ENCODE data around the gene CDC42SE1. TPM values are rescaled to one million over a fixed set of nuclear protein-coding genes. Genes with fewer than 3 reads are reported as not detected.
"Not testable (repeated sequence)": the region's sequence is repeated elsewhere in the genome, so short reads cannot be mapped to it uniquely, and the experiment has no call there.

CDC42SE1 gene
- total RNA-seq: 100 to 1,000 TPM; 104 to 166 TPM

- peak; percentile 66 to 90 for ATAC-seq
- Mint-ChIP-seq H3K9me3 (no peaks in the 10 kb centered on the region), H3K27ac (peak within 1 kb of the TSS; percentile 98 to 99), H3K36me3 (peaks cover 43 to 51% of the 10 kb centered on the region in 2 donors)
- peak; percentile 85 to 86 for DNase-seq (ENCODE audit: low spot score in 2 of 2)
Observed at GRCh38 chr1:151059109-151060006, at the start of gene CDC42SE1. TSS of gene CDC42SE1 (minus strand) at chr1:151059622. CDS start at chr1:151055730, 3,892 bp downstream.

DNA sequence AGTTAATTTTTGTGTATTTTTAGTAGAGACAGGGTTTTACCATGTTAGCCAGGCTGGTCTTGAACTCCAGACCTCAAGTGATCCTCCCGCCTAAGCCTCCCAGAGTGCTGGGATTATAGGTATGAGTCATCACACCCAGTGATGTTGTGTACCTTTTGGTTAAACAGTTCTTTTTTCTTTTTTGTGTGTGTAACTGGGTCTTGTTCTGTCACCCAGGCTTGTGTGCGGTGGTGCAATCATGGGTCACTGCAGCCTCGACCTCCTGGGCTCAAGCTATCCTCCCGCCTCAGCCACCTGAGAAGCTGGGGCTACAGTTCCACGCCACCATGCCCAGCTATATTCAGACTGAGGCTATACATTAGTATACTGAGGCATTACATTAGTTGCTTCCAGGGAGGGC, 48.9 kb upstream of the CDC42SE1 start:
- DNase-seq (ENCODE audit: low spot score in 2 of 2) (no peak), ATAC-seq (no peak)
- Mint-ChIP-seq H3K27ac (no peak overlapping the region), H3K9me3 (no peaks in the 10 kb centered on the region), H3K36me3 (no peaks in the 10 kb centered on the region)

DNA sequence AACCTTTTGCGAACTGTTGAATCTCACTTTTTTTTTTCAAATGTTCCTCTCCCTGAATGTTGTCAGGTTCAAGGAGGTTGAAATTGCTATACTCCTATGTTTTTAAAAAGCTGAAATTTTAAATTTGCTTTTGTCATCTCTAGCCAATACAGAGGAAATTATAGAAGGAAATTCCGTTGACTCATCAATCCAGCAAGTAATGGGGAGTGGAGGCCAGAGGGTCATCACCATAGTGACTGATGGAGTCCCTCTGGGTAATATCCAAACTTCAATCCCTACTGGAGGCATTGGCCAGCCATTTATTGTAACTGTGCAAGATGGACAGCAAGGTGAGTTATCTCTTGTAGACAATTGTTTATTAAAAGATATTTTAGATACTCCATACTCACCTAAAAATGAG, 47.5 kb upstream of the CDC42SE1 start:
- Mint-ChIP-seq H3K27ac (no peak overlapping the region), H3K9me3 (no peaks in the 10 kb centered on the region)

GRCh38 chr1:151104630-151105029, 45.2 kb upstream of the CDC42SE1 start:
- no peaks in the 10 kb centered on the region for H3K9me3 Mint-ChIP-seq
- no peak for DNase-seq (ENCODE audit: low spot score in 2 of 2)
- no peaks in the 10 kb centered on the region for H3K36me3 Mint-ChIP-seq
- no peak overlapping the region for H3K27ac Mint-ChIP-seq
- ATAC-seq: no peak

More for the DNA sequence above, 47.5 kb upstream of the CDC42SE1 start:
- no peaks in the 10 kb centered on the region for H3K36me3 Mint-ChIP-seq
- DNase-seq (ENCODE audit: low spot score in 2 of 2) (no peak), ATAC-seq (no peak)

DNA sequence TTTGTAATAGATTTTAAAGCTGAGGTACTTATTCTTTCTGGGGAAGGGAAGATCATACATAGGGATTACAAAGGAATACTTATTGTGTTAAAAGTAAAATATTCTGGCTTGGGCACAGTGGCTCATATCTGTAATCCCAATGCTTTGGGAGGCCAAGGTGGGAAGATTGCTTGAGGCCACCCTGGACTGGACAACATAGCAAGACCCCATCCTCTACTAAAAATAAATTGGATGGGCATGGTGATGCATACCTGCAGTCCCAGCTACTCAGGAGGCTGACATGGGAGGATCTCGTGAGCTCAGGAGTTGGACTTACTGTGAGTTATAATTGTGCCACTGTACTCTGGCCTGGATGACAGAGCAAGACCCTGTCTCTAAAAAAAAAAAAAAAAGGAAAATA, 38.7 kb upstream of the CDC42SE1 start:
- no peaks in the 10 kb centered on the region for H3K36me3 Mint-ChIP-seq
- H3K27ac Mint-ChIP-seq: no peak overlapping the region
- ATAC-seq: no peak
- H3K9me3 Mint-ChIP-seq: no peaks in the 10 kb centered on the region
- DNase-seq (ENCODE audit: low spot score in 2 of 2): no peak

DNA sequence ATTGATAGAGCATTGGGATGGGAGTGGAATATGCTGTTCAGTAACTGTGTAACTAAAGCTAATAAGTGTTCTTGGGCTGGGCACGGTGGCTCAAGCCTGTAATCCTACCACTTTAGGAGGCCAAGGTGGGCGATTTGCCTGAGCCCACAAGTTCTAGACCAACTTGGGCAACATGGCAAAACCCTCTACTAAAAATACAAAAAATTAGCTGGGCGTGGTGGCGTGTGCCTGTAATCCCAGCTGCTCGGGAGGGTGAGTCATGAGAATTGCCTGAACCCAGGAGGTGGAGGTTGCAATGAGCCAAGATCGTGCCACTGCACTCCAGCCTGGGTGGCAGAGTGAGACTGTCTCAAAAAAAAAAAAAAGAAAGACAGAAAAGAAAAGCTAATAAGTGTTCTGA, 38.0 kb upstream of the CDC42SE1 start:
- not testable (repeated sequence) for H3K36me3 Mint-ChIP-seq; DNase-seq (ENCODE audit: low spot score in 2 of 2); ATAC-seq; H3K9me3 Mint-ChIP-seq
- H3K27ac Mint-ChIP-seq: peak overlapping the region in 1 of 2 donors; percentile 47

- ATAC-seq (no peak), DNase-seq (ENCODE audit: low spot score in 2 of 2) (no peak)
- Mint-ChIP-seq H3K36me3 (no peaks in the 10 kb centered on the region), H3K9me3 (no peaks in the 10 kb centered on the region), H3K27ac (no peak overlapping the region)
Observed at GRCh38 chr1:151085953-151086559, 26.6 kb upstream of the CDC42SE1 start.

DNA sequence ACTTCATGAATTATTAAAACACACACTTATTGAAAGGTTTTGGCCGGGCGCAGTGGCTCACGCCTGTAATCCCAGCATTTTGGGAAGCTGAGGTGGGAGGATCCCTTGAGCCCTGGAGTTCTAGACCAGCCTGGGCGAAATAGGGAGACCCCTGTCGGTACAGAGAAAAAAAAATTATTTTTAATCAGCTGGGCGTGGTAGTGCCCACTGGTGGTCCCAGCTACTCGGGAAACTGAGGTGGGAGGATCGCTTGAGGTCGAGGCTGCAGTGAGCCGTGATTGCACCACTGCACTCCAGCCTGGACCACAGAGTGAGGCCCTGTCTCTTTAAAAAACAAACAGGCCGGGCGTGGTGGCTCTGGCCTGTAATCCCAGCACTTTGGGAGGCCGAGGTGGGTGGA, 12.8 kb upstream of the CDC42SE1 start:
- H3K36me3 Mint-ChIP-seq: peaks cover 7 to 10% of the 10 kb centered on the region in 2 donors
- no peaks in the 10 kb centered on the region for H3K9me3 Mint-ChIP-seq
- H3K27ac Mint-ChIP-seq: peak overlapping the region in 1 of 2 donors; percentile 99
- ATAC-seq (no peak), DNase-seq (ENCODE audit: low spot score in 2 of 2) (no peak)

DNA sequence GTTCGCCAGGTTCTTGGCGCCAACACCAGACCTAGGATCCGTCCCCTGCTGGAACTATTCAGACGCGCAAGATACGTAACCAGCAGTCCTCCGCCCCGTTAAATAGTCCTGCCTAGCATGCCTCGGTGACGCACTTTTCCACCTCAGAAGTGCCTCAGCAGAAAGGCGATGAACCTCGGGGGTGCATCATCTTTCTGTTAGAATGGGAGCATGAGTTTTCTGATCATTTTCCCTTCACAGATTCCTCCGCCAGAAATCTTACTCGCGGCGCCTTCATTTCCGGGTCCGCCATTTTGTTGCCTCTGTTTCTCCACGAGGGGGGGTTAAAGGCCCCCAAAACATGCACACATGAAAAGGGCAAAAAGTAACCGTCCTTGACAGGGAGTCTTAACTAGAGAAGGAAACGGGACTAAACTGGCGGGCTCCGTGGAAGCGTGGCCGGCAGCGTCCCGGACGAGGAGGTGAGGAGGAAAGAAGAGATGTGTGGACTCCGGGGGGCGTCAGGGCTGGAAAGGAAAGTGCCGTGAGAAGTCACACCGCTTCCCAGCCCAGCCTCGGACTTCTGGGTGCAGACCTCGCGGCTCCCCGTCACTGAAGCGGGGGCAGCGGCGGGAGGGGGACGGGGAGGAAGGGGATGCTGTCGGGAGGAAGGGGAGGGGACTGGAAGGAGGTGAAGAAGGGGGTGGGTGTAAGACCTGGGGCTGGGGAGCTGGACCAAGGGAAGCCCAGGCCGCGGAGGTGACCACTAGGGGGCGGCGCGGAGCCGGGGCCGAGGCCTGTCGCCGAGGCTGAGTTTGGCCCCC, 11.3 kb upstream of the CDC42SE1 start, which contains the start of gene GABPB2:
Gene GABPB2, plus strand, starts transcription at position 288 of the 803 bp plus-strand sequence. CDS start 17,429 bp downstream, outside the sequence.
- peak; percentile 91 to 92 for ATAC-seq
- no peaks in the 10 kb centered on the region for H3K9me3 Mint-ChIP-seq
- H3K27ac Mint-ChIP-seq: peak within 1 kb of the TSS; percentile 99 to 100
- H3K36me3 Mint-ChIP-seq: peaks cover 7 to 10% of the 10 kb centered on the region in 2 donors
- peak; percentile 88 to 96 for DNase-seq (ENCODE audit: low spot score in 2 of 2)

DNA sequence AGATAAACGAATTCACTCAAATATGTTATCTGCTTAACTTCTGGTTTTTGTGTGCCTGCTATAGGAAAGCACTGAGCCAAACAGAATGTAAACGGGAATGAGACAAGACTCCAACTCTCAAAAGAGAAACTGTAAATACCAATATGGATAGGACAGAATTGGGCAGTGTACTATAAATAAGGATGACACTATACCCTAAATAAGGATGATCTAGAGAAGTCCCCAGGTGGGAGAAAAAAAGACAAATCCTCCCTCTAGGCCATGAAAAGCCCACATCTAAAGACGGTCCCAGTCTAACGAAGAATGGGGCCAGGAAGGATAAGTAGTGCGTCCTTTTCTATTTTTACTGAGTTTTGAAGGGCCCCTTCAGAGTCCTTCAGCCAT, 9.7 kb upstream of the CDC42SE1 start:
- no peaks in the 10 kb centered on the region for H3K9me3 Mint-ChIP-seq
- ATAC-seq (no peak), DNase-seq (ENCODE audit: low spot score in 2 of 2) (no peak)

GRCh38 chr1:151067185-151067584, 7.8 kb upstream of the CDC42SE1 start:
- no peak for ATAC-seq
- peaks cover 7 to 10% of the 10 kb centered on the region in 2 donors for H3K36me3 Mint-ChIP-seq
- no peaks in the 10 kb centered on the region for H3K9me3 Mint-ChIP-seq
- DNase-seq (ENCODE audit: low spot score in 2 of 2): peak in 1 of 2 donors; percentile 9
- H3K27ac Mint-ChIP-seq: no peak overlapping the region

More for the DNA sequence above, 9.7 kb upstream of the CDC42SE1 start:
- Mint-ChIP-seq H3K27ac (peak overlapping the region; percentile 99 to 100), H3K36me3 (peaks cover 7 to 10% of the 10 kb centered on the region in 2 donors)

- peaks cover 2% of the 10 kb centered on the region in 2 donors for H3K36me3 Mint-ChIP-seq
- H3K27ac Mint-ChIP-seq: no peak overlapping the region
- no peak for DNase-seq (ENCODE audit: low spot score in 2 of 2)
- no peaks in the 10 kb centered on the region for H3K9me3 Mint-ChIP-seq
- no peak for ATAC-seq
Observed at GRCh38 chr1:151065089-151065645, 5.7 kb upstream of the CDC42SE1 start.

DNA sequence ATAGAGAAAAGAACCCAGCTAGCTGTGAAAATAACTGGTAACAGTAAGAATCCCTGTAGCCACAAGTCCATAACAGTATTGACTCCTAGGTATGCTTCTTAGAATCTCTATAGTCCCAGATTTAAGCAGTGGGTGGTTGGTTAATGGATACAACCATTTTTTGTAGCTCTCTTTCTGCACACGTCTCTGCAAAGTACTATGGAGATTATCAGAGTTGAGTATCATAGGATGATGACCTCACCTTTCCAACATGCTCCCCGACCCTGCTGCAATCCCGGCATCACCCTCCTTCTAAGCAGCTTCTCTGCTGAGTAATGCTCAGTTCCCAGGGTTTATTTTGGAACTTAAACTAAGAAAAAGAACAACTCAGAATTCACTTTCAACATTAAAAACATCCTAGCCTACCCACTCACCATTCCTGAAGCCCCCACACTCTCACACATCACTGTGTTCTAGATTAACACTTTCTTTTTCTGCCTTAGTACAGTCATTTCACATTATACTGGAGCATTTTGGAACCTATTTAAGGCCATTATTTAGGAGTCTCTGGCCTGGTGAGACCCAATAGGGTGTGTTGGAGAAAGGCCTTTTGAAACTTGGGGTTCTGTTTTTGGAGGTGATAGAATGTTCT, 3.4 kb upstream of the CDC42SE1 start:
- Mint-ChIP-seq H3K27ac (no peak overlapping the region), H3K36me3 (peaks cover 18 to 20% of the 10 kb centered on the region in 2 donors), H3K9me3 (no peaks in the 10 kb centered on the region)
- DNase-seq (ENCODE audit: low spot score in 2 of 2) (no peak), ATAC-seq (no peak)

GRCh38 chr1:151061704-151062103, 2.3 kb upstream of the CDC42SE1 start:
- DNase-seq (ENCODE audit: low spot score in 2 of 2): no peak
- Mint-ChIP-seq H3K27ac (no peak overlapping the region), H3K36me3 (peaks cover 30 to 31% of the 10 kb centered on the region in 2 donors), H3K9me3 (no peaks in the 10 kb centered on the region)
- no peak for ATAC-seq

- no peak for DNase-seq (ENCODE audit: low spot score in 2 of 2)
- H3K9me3 Mint-ChIP-seq: no peaks in the 10 kb centered on the region
- peak overlapping the region; percentile 71 to 98 for H3K27ac Mint-ChIP-seq
- no peak for ATAC-seq
- H3K36me3 Mint-ChIP-seq: peaks cover 34 to 38% of the 10 kb centered on the region in 2 donors
Observed at GRCh38 chr1:151060657-151061421, 1.4 kb upstream of the CDC42SE1 start.

All from activated naive CD4-positive, alpha-beta T cell treated with anti-CD3 and anti-CD28 coated beads, Interleukin-2, amount 50 U/mL, for 72 hours (primary cell).